ENCODE measurements around the gene SLC5A8.

Gene SLC5A8

GRCh38 chr12:101238800-101239329, 28.8 kb upstream of the SLC5A8 start:
- TF ChIP-seq MYC (IDR thresholded peaks at IDR 0.05; ENCODE audit: low read depth, low read length) (no peak), POLR2A (IDR thresholded peaks at IDR 0.05; ENCODE audit: extremely low read depth, insufficient read length) (no peak), MAX (IDR thresholded peaks at IDR 0.05; ENCODE audit: low read depth, low read length) (no peak), CTCF (IDR thresholded peaks at IDR 0.05; ENCODE audit: low read depth, low read length) (no peak)
- no peak overlapping the region for H3K4me3 ChIP-seq (ENCODE audit: low read depth, low read length)
- DNase-seq (ENCODE audit: low read depth), result no peak

- H3K4me3 ChIP-seq (ENCODE audit: low read depth, low read length), result no peak overlapping the region
- TF ChIP-seq MYC (IDR thresholded peaks at IDR 0.05; ENCODE audit: low read depth, low read length) (no peak), POLR2A (IDR thresholded peaks at IDR 0.05; ENCODE audit: extremely low read depth, insufficient read length) (no peak), CTCF (IDR thresholded peaks at IDR 0.05; ENCODE audit: low read depth, low read length) (no peak), MAX (IDR thresholded peaks at IDR 0.05; ENCODE audit: low read depth, low read length) (no peak)
- DNase-seq (ENCODE audit: low read depth), result no peak
These were observed 28.3 kb upstream of the SLC5A8 start for GRCh38 chr12:101238306-101238705.

GRCh38 chr12:101235686-101236085, 25.6 kb upstream of the SLC5A8 start:
- DNase-seq (ENCODE audit: low read depth), result no peak
- H3K4me3 ChIP-seq (ENCODE audit: low read depth, low read length), result no peak overlapping the region
- TF ChIP-seq CTCF (IDR thresholded peaks at IDR 0.05; ENCODE audit: low read depth, low read length) (no peak), POLR2A (IDR thresholded peaks at IDR 0.05; ENCODE audit: extremely low read depth, insufficient read length) (no peak), MAX (IDR thresholded peaks at IDR 0.05; ENCODE audit: low read depth, low read length) (no peak), MYC (IDR thresholded peaks at IDR 0.05; ENCODE audit: low read depth, low read length) (no peak)

GRCh38 chr12:101231636-101232035, 21.6 kb upstream of the SLC5A8 start:
- no peak for TF ChIP-seq POLR2A (IDR thresholded peaks at IDR 0.05; ENCODE audit: extremely low read depth, insufficient read length)
- no peak for TF ChIP-seq MAX (IDR thresholded peaks at IDR 0.05; ENCODE audit: low read depth, low read length)
- no peak for TF ChIP-seq MYC (IDR thresholded peaks at IDR 0.05; ENCODE audit: low read depth, low read length)
- no peak for TF ChIP-seq CTCF (IDR thresholded peaks at IDR 0.05; ENCODE audit: low read depth, low read length)
- H3K4me3 ChIP-seq (ENCODE audit: low read depth, low read length), result no peak overlapping the region
- DNase-seq (ENCODE audit: low read depth), result peak; percentile 28

GRCh38 chr12:101230547-101230946, 20.5 kb upstream of the SLC5A8 start:
- H3K4me3 ChIP-seq (ENCODE audit: low read depth, low read length), result no peak overlapping the region
- no peak for DNase-seq (ENCODE audit: low read depth)
- no peak for TF ChIP-seq POLR2A (IDR thresholded peaks at IDR 0.05; ENCODE audit: extremely low read depth, insufficient read length)
- TF ChIP-seq MYC (IDR thresholded peaks at IDR 0.05; ENCODE audit: low read depth, low read length), result no peak
- TF ChIP-seq MAX (IDR thresholded peaks at IDR 0.05; ENCODE audit: low read depth, low read length), result no peak
- no peak for TF ChIP-seq CTCF (IDR thresholded peaks at IDR 0.05; ENCODE audit: low read depth, low read length)
